Occipital lobe (tissue), 2 donors: ENCODE results near the gene KHDC1. TPM values are rescaled to one million over a fixed set of nuclear protein-coding genes. Genes with fewer than 3 reads are reported as not detected.
"Not testable (repeated sequence)": the region's sequence is repeated elsewhere in the genome, so short reads cannot be mapped to it uniquely, and the experiment has no call there.

ENCODE experiments used
- DNase-seq: peaks from one replicate; lab custom pipeline; 2025; lab: John Stamatoyannopoulos, UW
- total RNA-seq: library from RNA; depleted of rRNA; stranded (reverse); fragments of >200 nt; gene quantifications from one replicate; pipeline ENCODE4 v1.2.3, GENCODE V29; 2014

The KHDC1 gene
- total RNA-seq, 1 donor from 2014 or later = 4.1 TPM

GRCh38 chr6:73250016-73250415 is 13.0 kb downstream of the KHDC1 start:
- no peak for DNase-seq

- no peak for DNase-seq
Observed at GRCh38 chr6:73248192-73248903, 14.6 kb downstream of the KHDC1 start.

GRCh38 chr6:73242001-73242400 is 21.0 kb downstream of the KHDC1 start:
- DNase-seq = no peak

- no peak for DNase-seq
Observed at GRCh38 chr6:73240730-73241129, 22.3 kb downstream of the KHDC1 start.

- DNase-seq = no peak
Observed at GRCh38 chr6:73236144-73236750, 26.7 kb downstream of the KHDC1 start.

GRCh38 chr6:73234733-73235132 is 28.3 kb downstream of the KHDC1 start:
- no peak for DNase-seq

- not testable (repeated sequence) for DNase-seq
Observed at GRCh38 chr6:73233971-73234370, 29.0 kb downstream of the KHDC1 start.

GRCh38 chr6:73233048-73233447 is 29.9 kb downstream of the KHDC1 start:
- DNase-seq = no peak

GRCh38 chr6:73231986-73232391 is 31.0 kb downstream of the KHDC1 start:
- no peak for DNase-seq

GRCh38 chr6:73227606-73228255 is 35.3 kb downstream of the KHDC1 start:
- DNase-seq = no peak

- DNase-seq = no peak
Observed at GRCh38 chr6:73225396-73225795, 37.6 kb downstream of the KHDC1 start, which contains the start of gene KHDC1L. Gene KHDC1L (minus strand): TSS chr6:73225496. CDS start chr6:73225408, 88 bp downstream.

- DNase-seq = no peak
Observed at GRCh38 chr6:73216859-73217258, 46.1 kb downstream of the KHDC1 start.

GRCh38 chr6:73209117-73209516 is 53.9 kb downstream of the KHDC1 start:
- DNase-seq = no peak

- no peak for DNase-seq
Observed at GRCh38 chr6:73207221-73207837, 55.7 kb downstream of the KHDC1 start.

- DNase-seq = no peak
Observed at GRCh38 chr6:73204252-73204651, 58.7 kb downstream of the KHDC1 start.

- DNase-seq = no peak
Observed at GRCh38 chr6:73203098-73203497, 59.9 kb downstream of the KHDC1 start.

- no peak for DNase-seq
Observed at GRCh38 chr6:73200735-73201134, 62.3 kb downstream of the KHDC1 start.

GRCh38 chr6:73200247-73200646 is 62.7 kb downstream of the KHDC1 start:
- no peak for DNase-seq

GRCh38 chr6:73194744-73195143 is 68.3 kb downstream of the KHDC1 start:
- DNase-seq = no peak

GRCh38 chr6:73193302-73193701 is 69.7 kb downstream of the KHDC1 start:
- DNase-seq = not testable (repeated sequence)
